DND-41 (cell line): ENCODE results near the gene TRIM44.
"Not testable (repeated sequence)": the region's sequence is repeated elsewhere in the genome, so short reads cannot be mapped to it uniquely, and the experiment has no call there.

ENCODE experiments used
- ATAC-seq: fragments of 200-7000 bp; cut with Tn5 transposase; 3 replicates; pipeline ENCODE4 v1.9.1; 2021; ENCODE audit warnings: low read depth; ENCODE audit not compliant: insufficient read depth
- DNase-seq: peaks from one replicate; pipeline ENCODE4 v3.0.0-alpha.2; 2020
- H2AFZ ChIP-seq: 2 replicates; pipeline ENCODE4 v1.6.0; 2012; ENCODE audit warnings: low read depth, low read length
- H3K27ac ChIP-seq: 2 replicates; pipeline ENCODE4 v1.5.1; 2012; ENCODE audit warnings: low read length, inconsistent platforms
- H3K27me3 ChIP-seq: fragments of 200-600 bp; sonication (generic); 2 replicates; pipeline ENCODE4 v1.6.0; 2012; ENCODE audit warnings: low read length, mild to moderate bottlenecking, inconsistent platforms; ENCODE audit not compliant: insufficient read depth, poor library complexity
- H3K36me3 ChIP-seq: 2 replicates; pipeline ENCODE4 v1.5.1; 2012; ENCODE audit warnings: low read length, inconsistent platforms; ENCODE audit not compliant: insufficient read depth
- H3K4me1 ChIP-seq: 2 replicates; pipeline ENCODE4 v1.5.1; 2012; ENCODE audit warnings: mild to moderate bottlenecking, low read length; ENCODE audit not compliant: insufficient read depth
- H3K4me2 ChIP-seq: 2 replicates; pipeline ENCODE4 v1.6.0; 2012; ENCODE audit warnings: mild to moderate bottlenecking, moderate library complexity, low read length, inconsistent platforms; ENCODE audit not compliant: insufficient read depth
- H3K4me3 ChIP-seq, 2 experiments: fragments of 200-600 bp in 1 of 2; shearing (Covaris generic) in 1 of 2; 2 replicates each; pipeline ENCODE4 v1.5.1; 2012 to 2016; ENCODE audit warnings: inconsistent platforms in 2 of 2, low read length in 2 of 2, mild to moderate bottlenecking in 2 of 2, low read depth in 1 of 2, moderate library complexity in 1 of 2
- H3K79me2 ChIP-seq: 2 replicates; pipeline ENCODE4 v1.6.0; 2012; ENCODE audit warnings: low read length, inconsistent platforms; ENCODE audit not compliant: insufficient read depth
- H3K9ac ChIP-seq: 2 replicates; pipeline ENCODE4 v1.6.0; 2012; ENCODE audit warnings: low read depth, mild to moderate bottlenecking, inconsistent platforms, low read length, moderate library complexity
- H3K9me3 ChIP-seq: 2 replicates; pipeline ENCODE4 v1.5.1; 2012; ENCODE audit warnings: low read length, moderate library complexity, mild to moderate bottlenecking, inconsistent platforms; ENCODE audit not compliant: insufficient read depth, severe bottlenecking
- H4K20me1 ChIP-seq: 2 replicates; pipeline ENCODE4 v1.6.0; 2012; ENCODE audit warnings: low read length; ENCODE audit not compliant: insufficient read depth
- CTCF ChIP-seq: IDR thresholded peaks from 2 replicates; pipeline ENCODE4 v1.5.1; 2012; ENCODE audit warnings: borderline replicate concordance, low read length, moderate library complexity, mild to moderate bottlenecking; ENCODE audit not compliant: poor library complexity, severe bottlenecking; ENCODE audit errors: extremely low read depth
- EZH2 ChIP-seq: IDR thresholded peaks from 3 replicates; pipeline ENCODE4 v1.6.1; 2012; ENCODE audit warnings: borderline replicate concordance, low read depth, mild to moderate bottlenecking, moderate library complexity, low read length, inconsistent platforms; ENCODE audit not compliant: severe bottlenecking

The TRIM44 gene

GRCh38 chr11:35856756-35857155, 194.2 kb downstream of the TRIM44 start:
- Histone ChIP-seq H3K9ac (no peak overlapping the region), H3K4me1 (no peaks in the 10 kb centered on the region), H3K4me3 (no peak overlapping the region), H3K27me3 (peaks cover 3% of the 10 kb centered on the region), H2AFZ (no peak overlapping the region), H3K36me3 (no peaks in the 10 kb centered on the region), H4K20me1 (no peaks in the 10 kb centered on the region), H3K9me3 (no peaks in the 10 kb centered on the region), H3K27ac (no peak overlapping the region), H3K4me2 (no peak overlapping the region), H3K79me2 (no peaks in the 10 kb centered on the region)
- TF ChIP-seq CTCF (no peak), EZH2 (no peak)
- DNase-seq (no peak), ATAC-seq (no peak)

- DNase-seq: no peak
- Histone ChIP-seq H3K27me3 (peaks cover 3% of the 10 kb centered on the region), H2AFZ (no peak overlapping the region), H3K4me2 (no peak overlapping the region), H3K9ac (no peak overlapping the region), H3K36me3 (no peaks in the 10 kb centered on the region), H3K4me3 (no peak overlapping the region), H3K79me2 (no peaks in the 10 kb centered on the region), H4K20me1 (no peaks in the 10 kb centered on the region), H3K27ac (no peak overlapping the region), H3K4me1 (no peaks in the 10 kb centered on the region), H3K9me3 (no peaks in the 10 kb centered on the region)
- ATAC-seq: no peak
- TF ChIP-seq CTCF (no peak), EZH2 (no peak)
These were observed 195.3 kb downstream of the TRIM44 start for GRCh38 chr11:35857922-35858321.

GRCh38 chr11:35859301-35859700, 196.7 kb downstream of the TRIM44 start:
- H3K9me3 ChIP-seq: no peaks in the 10 kb centered on the region
- TF ChIP-seq CTCF (no peak), EZH2 (no peak)
- peaks cover 3% of the 10 kb centered on the region for H3K27me3 ChIP-seq
- H3K9ac ChIP-seq: no peak overlapping the region
- no peaks in the 10 kb centered on the region for H3K79me2 ChIP-seq
- ATAC-seq (no peak), DNase-seq (no peak)
- no peak overlapping the region for H3K4me3 ChIP-seq
- H3K27ac ChIP-seq: no peak overlapping the region
- H2AFZ ChIP-seq: no peak overlapping the region
- H3K4me2 ChIP-seq: no peak overlapping the region
- H4K20me1 ChIP-seq: no peaks in the 10 kb centered on the region
- no peaks in the 10 kb centered on the region for H3K4me1 ChIP-seq
- no peaks in the 10 kb centered on the region for H3K36me3 ChIP-seq

- not testable (repeated sequence) for H3K27ac ChIP-seq, H3K4me3 ChIP-seq
These were observed 197.6 kb downstream of the TRIM44 start for GRCh38 chr11:35860194-35860593.

More at GRCh38 chr11:35860194-35860593, 197.6 kb downstream of the TRIM44 start:
- not testable (repeated sequence) for H2AFZ ChIP-seq, H3K36me3 ChIP-seq, H4K20me1 ChIP-seq, H3K27me3 ChIP-seq, H3K4me2 ChIP-seq, H3K9ac ChIP-seq, H3K79me2 ChIP-seq, H3K9me3 ChIP-seq, DNase-seq, H3K4me1 ChIP-seq, ATAC-seq
